Liver (tissue), 3 donors: ENCODE data around the gene GRID1.

Source experiments
- CTCF ChIP-seq: fragments of 150-350 bp; IDR thresholded peaks from 2 replicates; pipeline ENCODE4 v1.5.1; 2017; ENCODE audit warnings: improper control_type of control experiment, low read depth, low read length; ENCODE audit not compliant: missing input control
- FOXA1 ChIP-seq: IDR thresholded peaks from 2 replicates; pipeline ENCODE4 v1.6.1; 2016; ENCODE audit warnings: antibody characterized with exemption
- MAX ChIP-seq: IDR thresholded peaks from 2 replicates; pipeline ENCODE4 v1.6.1; 2016; ENCODE audit warnings: antibody characterized with exemption
- TAF1 ChIP-seq: conservative IDR thresholded peaks from 2 replicates; pipeline ENCODE4 v1.6.1; 2016; ENCODE audit warnings: antibody characterized with exemption, mild to moderate bottlenecking
- YY1 ChIP-seq: IDR thresholded peaks from 2 replicates; pipeline ENCODE4 v1.6.1; 2016; ENCODE audit warnings: antibody characterized with exemption, mild to moderate bottlenecking
- donor health status: healthy.
- donor health status: healthy.

- TF ChIP-seq CTCF, result no peak
- TF ChIP-seq TAF1, result no peak
- TF ChIP-seq FOXA1, result no peak
- TF ChIP-seq MAX, result no peak
- TF ChIP-seq YY1, result no peak
These were observed 760.2 kb downstream of the GRID1 start for GRCh38 chr10:85606401-85606800.
